H1 (cell line): ENCODE results near the gene KPNA1.

Experiments
- CTCF ChIP-seq, 3 experiments: IDR thresholded peaks; 1 replicate in 2 of 3; 2 replicates in 1 of 3; pipeline versions ENCODE4 v1.5.1 to v1.6.1; 2011; ENCODE audit warnings: low read length in 3 of 3, mild to moderate bottlenecking in 3 of 3, inconsistent platforms in 2 of 3, low read depth in 1 of 3, moderate library complexity in 1 of 3; ENCODE audit not compliant: insufficient read depth in 1 of 3; ENCODE audit errors: control extremely low read depth in 1 of 3
- EP300 ChIP-seq, 2 experiments: IDR thresholded peaks; 1 replicate in 1 of 2; 2 replicates in 1 of 2; pipeline ENCODE4 v1.6.1; 2011 to 2012; ENCODE audit warnings: low read depth in 2 of 2, low read length in 2 of 2, mild to moderate bottlenecking in 2 of 2, borderline replicate concordance in 1 of 2, inconsistent platforms in 1 of 2, moderate library complexity in 1 of 2

GRCh38 chr3:122516846-122517360 lies 2.2 kb upstream of the KPNA1 start:
- TF ChIP-seq CTCF (IDR thresholded peaks at IDR 0.05; ENCODE audit: control extremely low read depth in 1 of 3, insufficient read depth in 1 of 3, low read depth in 1 of 3, low read length in 3 of 3) (no peak), EP300 (IDR thresholded peaks at IDR 0.05; ENCODE audit: borderline replicate concordance in 1 of 2, low read depth in 2 of 2, low read length in 2 of 2) (no peak)
